ENCODE results near the gene UXS1.

DNA sequence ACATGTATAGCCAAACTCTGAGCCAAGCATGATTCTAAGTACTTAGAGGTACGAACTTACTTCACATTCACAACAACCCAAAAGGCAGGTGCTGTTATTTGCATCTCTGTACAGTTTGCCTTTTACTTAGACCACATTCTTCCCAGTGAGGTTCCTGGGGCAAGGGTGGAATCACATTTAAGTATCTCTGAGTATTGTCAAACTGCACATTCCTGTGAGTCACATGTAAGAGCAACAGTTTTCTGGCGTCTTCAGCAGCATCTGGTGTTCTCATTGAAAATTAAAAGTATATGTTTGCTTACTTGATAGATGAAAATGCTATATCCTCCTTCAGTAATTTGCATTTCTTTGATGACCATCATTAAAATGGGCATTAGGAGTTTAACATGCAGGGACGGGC lies 119.1 kb downstream of the UXS1 start:
- TF ChIP-seq, protein P1, sequence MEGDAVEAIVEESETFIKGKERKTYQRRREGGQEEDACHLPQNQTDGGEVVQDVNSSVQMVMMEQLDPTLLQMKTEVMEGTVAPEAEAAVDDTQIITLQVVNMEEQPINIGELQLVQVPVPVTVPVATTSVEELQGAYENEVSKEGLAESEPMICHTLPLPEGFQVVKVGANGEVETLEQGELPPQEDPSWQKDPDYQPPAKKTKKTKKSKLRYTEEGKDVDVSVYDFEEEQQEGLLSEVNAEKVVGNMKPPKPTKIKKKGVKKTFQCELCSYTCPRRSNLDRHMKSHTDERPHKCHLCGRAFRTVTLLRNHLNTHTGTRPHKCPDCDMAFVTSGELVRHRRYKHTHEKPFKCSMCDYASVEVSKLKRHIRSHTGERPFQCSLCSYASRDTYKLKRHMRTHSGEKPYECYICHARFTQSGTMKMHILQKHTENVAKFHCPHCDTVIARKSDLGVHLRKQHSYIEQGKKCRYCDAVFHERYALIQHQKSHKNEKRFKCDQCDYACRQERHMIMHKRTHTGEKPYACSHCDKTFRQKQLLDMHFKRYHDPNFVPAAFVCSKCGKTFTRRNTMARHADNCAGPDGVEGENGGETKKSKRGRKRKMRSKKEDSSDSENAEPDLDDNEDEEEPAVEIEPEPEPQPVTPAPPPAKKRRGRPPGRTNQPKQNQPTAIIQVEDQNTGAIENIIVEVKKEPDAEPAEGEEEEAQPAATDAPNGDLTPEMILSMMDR (IDR thresholded peaks at IDR 0.05; ENCODE audit: insufficient read depth, low read depth, low read length), result no peak
- TF ChIP-seq EZH2 (IDR thresholded peaks at IDR 0.05; ENCODE audit: insufficient read depth, low read length), result no peak
